B cell (primary cell): Measurements from ENCODE around the gene CDRT4. TPM values are rescaled to one million over a fixed set of nuclear protein-coding genes. Genes with fewer than 3 reads are reported as not detected.

Experiments used
- ATAC-seq: fragments of 200-7000 bp; cut with Tn5 transposase; one replicate; pipeline ENCODE4 v1.10.0; 2021; ENCODE audit warnings: low read depth, mild to moderate bottlenecking, moderate number of reproducible peaks, moderate library complexity
- CTCF ChIA-PET: fragments of 350-600 bp; sonication (Branson Sonifier 250); formaldehyde crosslinking; loops from one replicate; lab custom pipeline; 2021; ENCODE audit warnings: antibody characterized with exemption, inconsistent platforms; lab: Charles Lee
- POLR2A ChIA-PET: fragments of 350-600 bp; sonication (Branson Sonifier 250); formaldehyde crosslinking; loops from one replicate; lab custom pipeline; 2021; ENCODE audit warnings: antibody characterized with exemption; lab: Charles Lee
- DNase-seq: peaks from one replicate; pipeline ENCODE4 v3.0.0; 2013
- H2AFZ ChIP-seq: 2 replicates; pipeline ENCODE4 v1.6.1; 2012; ENCODE audit warnings: mild to moderate bottlenecking, low read depth, low read length; ENCODE audit not compliant: insufficient read depth, poor library complexity, severe bottlenecking
- H3K27ac ChIP-seq, 2 donors: 1 replicate in 1 of 2; 2 replicates in 1 of 2; pipeline ENCODE4 v1.5.1; 2012 to 2013; ENCODE audit warnings: low read length in 2 of 2, mild to moderate bottlenecking in 2 of 2, moderate library complexity in 1 of 2
- H3K27me3 ChIP-seq, 4 experiments: fragments of 200-600 bp in 1 of 4; sonication (generic) in 1 of 4; replicated peaks in 1 of 4; 1 replicate in 2 of 4; 2 replicates in 2 of 4; pipeline versions ENCODE4 v1.6.1 to v1.7.0; 2013 to 2016; ENCODE audit warnings: low read length in 3 of 4, mild to moderate bottlenecking in 2 of 4, mixed read lengths in 1 of 4, moderate library complexity in 1 of 4; ENCODE audit not compliant: insufficient read depth in 4 of 4, control insufficient read depth in 3 of 4; ENCODE audit errors: control extremely low read depth in 1 of 4
- H3K36me3 ChIP-seq, 2 experiments: replicated peaks in 1 of 2; 1 replicate in 1 of 2; 2 replicates in 1 of 2; pipeline versions ENCODE4 v1.6.1 to v1.7.1; 2013; ENCODE audit warnings: low read length in 1 of 2; ENCODE audit not compliant: insufficient read depth in 2 of 2, control insufficient read depth in 1 of 2; ENCODE audit errors: control extremely low read depth in 1 of 2, extremely low read depth in 1 of 2
- H3K4me1 ChIP-seq, 2 donors: fragments of 200-600 bp in 1 of 2; sonication (generic) in 1 of 2; 1 replicate in 1 of 2; 2 replicates in 1 of 2; pipeline versions ENCODE4 v1.5.1 to v1.6.1; 2013 to 2017; ENCODE audit warnings: low read length in 2 of 2; ENCODE audit not compliant: control insufficient read depth in 2 of 2, insufficient read depth in 2 of 2
- H3K4me2 ChIP-seq: replicated peaks from 2 replicates; pipeline ENCODE3; 2012; ENCODE audit warnings: mild to moderate bottlenecking, low read depth, low read length; ENCODE audit not compliant: poor library complexity, severe bottlenecking
- H3K4me3 ChIP-seq, 5 experiments: fragments of 200-600 bp in 1 of 5; sonication (generic) in 1 of 5; 1 replicate in 3 of 5; 2 replicates in 2 of 5; pipeline versions ENCODE4 v1.5.1 to v1.7.0; 2011 to 2016; ENCODE audit warnings: low read length in 4 of 5, mild to moderate bottlenecking in 4 of 5, low read depth in 2 of 5, control low read depth in 1 of 5, moderate library complexity in 1 of 5; ENCODE audit not compliant: insufficient read depth in 1 of 5; ENCODE audit errors: control extremely low read depth in 1 of 5, extremely low read depth in 1 of 5
- H3K79me2 ChIP-seq: fragments of 200-600 bp; sonication (generic); one replicate; pipeline ENCODE4 v1.6.0; 2016; ENCODE audit warnings: low read length; ENCODE audit not compliant: control insufficient read depth, insufficient read depth
- H3K9ac ChIP-seq: fragments of 200-600 bp; sonication (generic); 2 replicates; pipeline ENCODE4 v1.6.1; 2017; ENCODE audit warnings: mild to moderate bottlenecking, low read length, moderate library complexity
- H3K9me3 ChIP-seq, 3 donors: one replicate each; pipeline versions ENCODE4 v1.6.1 to v1.7.1; 2013; ENCODE audit warnings: low read length in 2 of 3; ENCODE audit not compliant: control insufficient read depth in 2 of 3, insufficient read depth in 1 of 3; ENCODE audit errors: control extremely low read depth in 1 of 3
- H4K20me1 ChIP-seq: 2 replicates; pipeline ENCODE4 v1.6.0; 2012; ENCODE audit warnings: mild to moderate bottlenecking, low read length; ENCODE audit not compliant: insufficient read depth, control insufficient read depth, poor library complexity, severe bottlenecking
- H3K27ac Mint-ChIP-seq: one replicate; pipeline ENCODE4 v1.8.0; 2021; ENCODE audit warnings: mixed read lengths
- H3K27me3 Mint-ChIP-seq: one replicate; pipeline ENCODE4 v1.8.0; 2021; ENCODE audit warnings: mixed read lengths
- H3K4me1 Mint-ChIP-seq: one replicate; pipeline ENCODE4 v1.8.0; 2021; ENCODE audit warnings: mixed read lengths
- H3K4me3 Mint-ChIP-seq: one replicate; pipeline ENCODE4 v1.8.0; 2021; ENCODE audit warnings: mixed read lengths
- H3K9me3 Mint-ChIP-seq: one replicate; pipeline ENCODE4 v1.8.0; 2022; ENCODE audit warnings: mixed read lengths; ENCODE audit not compliant: insufficient read depth
- EZH2 ChIP-seq: IDR thresholded peaks from 2 replicates; pipeline ENCODE4 v1.6.1; 2012; ENCODE audit warnings: borderline replicate concordance, low read depth, mild to moderate bottlenecking, moderate library complexity, low read length; ENCODE audit not compliant: insufficient read depth, poor library complexity, severe bottlenecking
- WGBS: methylation state at CpG from one replicate; pipeline ENCODE4 v1.1.5; 2013; ENCODE audit warnings: missing lambda C conversion rate; ENCODE audit not compliant: insufficient coverage; 5-methylcytosine and 5-hydroxymethylcytosine counted together
- intact Hi-C: fragments of 100-400 bp; cut with micrococcal nuclease; formaldehyde crosslinking; loops from one replicate; pipeline ENCODE4 v1.10.0; 2022
- polyA plus RNA-seq: library from polyadenylated mRNA; depleted of rRNA; stranded (reverse); fragments of >200 nt; gene quantifications from 2 replicates; pipeline ENCODE4 v1.2.3, GENCODE V29; 2012
- total RNA-seq, 2 donors: library from RNA; stranded (reverse); fragments of 120-200 nt in 1 of 2; gene quantifications; 1 replicate in 1 of 2; 2 replicates in 1 of 2; pipeline versions ENCODE4 v1.2.3 to v1.2.4, GENCODE V29; 2013 to 2022
- TF ChIP-seq, protein P1 (sequence below): fragments of 200-600 bp; IDR thresholded peaks from one replicate; pipeline ENCODE4 v1.8.0; 2022; ENCODE audit warnings: antibody characterized with exemption, mild to moderate bottlenecking

CDRT4 gene
- total and polyA plus RNA-seq, 2 donors (not counting 1 experiment from before 2014, with no cell fraction given): 11.6 to 23.0 TPM

DNA sequence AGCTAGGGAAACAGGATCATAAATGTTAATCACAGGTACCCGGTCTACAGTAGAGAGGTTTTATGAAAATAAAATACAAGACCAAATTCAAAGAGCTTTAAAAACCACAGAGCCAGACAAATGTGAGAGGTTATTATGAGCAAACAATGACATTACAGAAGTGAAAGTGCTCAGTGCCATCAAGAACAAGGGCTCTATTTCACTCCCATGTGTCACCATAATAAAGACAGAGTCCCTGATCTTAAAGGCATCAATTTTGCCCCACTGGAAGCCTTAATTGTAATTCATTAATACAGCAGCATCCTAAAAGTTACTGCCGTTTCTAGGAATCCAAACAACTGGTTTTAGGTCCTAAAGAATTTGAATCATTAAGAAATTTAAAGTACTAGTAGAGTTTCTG lies 43.7 kb upstream of the CDRT4 start:
- H3K36me3 ChIP-seq: peaks cover 0 to 3% of the 10 kb centered on the region in 2 experiments
- H3K27me3 ChIP-seq: no peaks in the 10 kb centered on the region
- no peak overlapping the region for H3K9ac ChIP-seq
- H3K9me3 ChIP-seq: no peaks in the 10 kb centered on the region
- H3K4me1 ChIP-seq: no peaks in the 10 kb centered on the region
- H2AFZ ChIP-seq: no peak overlapping the region
- H3K79me2 ChIP-seq: no peaks in the 10 kb centered on the region
- no peaks in the 10 kb centered on the region for H4K20me1 ChIP-seq
- no CpG with 5 or more reads among the region's 2 CpGs for whole genome bisulfite sequencing
- DNase-seq: no peak
- H3K27ac ChIP-seq: no peak overlapping the region
- CTCF ChIA-PET: interaction anchor here (0.9 kb wide), 1 partner anchor 8 kb away, joined by 5 read pairs; no protein-coding TSS in a partner anchor
- H3K4me3 ChIP-seq: no peak overlapping the region
- intact Hi-C loops: no loop called here
- Mint-ChIP-seq H3K27me3 (no peaks in the 10 kb centered on the region), H3K27ac (no peak overlapping the region), H3K4me1 (peaks cover 2% of the 10 kb centered on the region), H3K9me3 (no peaks in the 10 kb centered on the region), H3K4me3 (no peak overlapping the region)
- POLR2A ChIA-PET: no interaction called here
- TF ChIP-seq, protein P1, sequence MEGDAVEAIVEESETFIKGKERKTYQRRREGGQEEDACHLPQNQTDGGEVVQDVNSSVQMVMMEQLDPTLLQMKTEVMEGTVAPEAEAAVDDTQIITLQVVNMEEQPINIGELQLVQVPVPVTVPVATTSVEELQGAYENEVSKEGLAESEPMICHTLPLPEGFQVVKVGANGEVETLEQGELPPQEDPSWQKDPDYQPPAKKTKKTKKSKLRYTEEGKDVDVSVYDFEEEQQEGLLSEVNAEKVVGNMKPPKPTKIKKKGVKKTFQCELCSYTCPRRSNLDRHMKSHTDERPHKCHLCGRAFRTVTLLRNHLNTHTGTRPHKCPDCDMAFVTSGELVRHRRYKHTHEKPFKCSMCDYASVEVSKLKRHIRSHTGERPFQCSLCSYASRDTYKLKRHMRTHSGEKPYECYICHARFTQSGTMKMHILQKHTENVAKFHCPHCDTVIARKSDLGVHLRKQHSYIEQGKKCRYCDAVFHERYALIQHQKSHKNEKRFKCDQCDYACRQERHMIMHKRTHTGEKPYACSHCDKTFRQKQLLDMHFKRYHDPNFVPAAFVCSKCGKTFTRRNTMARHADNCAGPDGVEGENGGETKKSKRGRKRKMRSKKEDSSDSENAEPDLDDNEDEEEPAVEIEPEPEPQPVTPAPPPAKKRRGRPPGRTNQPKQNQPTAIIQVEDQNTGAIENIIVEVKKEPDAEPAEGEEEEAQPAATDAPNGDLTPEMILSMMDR: no peak
- no peak for TF ChIP-seq EZH2
- ATAC-seq: no peak
- H3K4me2 ChIP-seq: no peak overlapping the region

DNA sequence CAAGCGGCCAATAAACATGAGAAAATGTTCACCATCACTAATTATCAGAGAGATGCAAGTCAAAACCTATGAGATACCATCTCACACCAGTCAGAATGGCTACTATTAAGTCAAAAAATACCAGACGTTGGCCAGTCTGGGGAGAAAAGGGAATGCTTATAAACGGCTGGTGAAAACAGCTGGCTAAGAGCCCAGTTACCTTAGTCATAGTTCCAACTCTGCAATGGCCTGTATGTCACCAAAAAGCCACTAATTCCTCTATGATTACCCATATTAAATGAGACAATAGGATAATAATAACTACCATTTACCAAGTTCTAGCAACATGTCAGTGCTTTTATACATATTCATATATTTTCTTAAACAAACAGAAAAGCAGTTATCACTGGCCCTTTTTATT lies 42.9 kb upstream of the CDRT4 start:
- Histone ChIP-seq H3K4me1 (no peaks in the 10 kb centered on the region), H3K9ac (no peak overlapping the region), H3K27ac (no peak overlapping the region), H3K4me3 (no peak overlapping the region), H3K27me3 (no peaks in the 10 kb centered on the region), H3K79me2 (no peaks in the 10 kb centered on the region), H4K20me1 (no peaks in the 10 kb centered on the region), H3K9me3 (no peaks in the 10 kb centered on the region), H2AFZ (no peak overlapping the region), H3K36me3 (no peaks in the 10 kb centered on the region), H3K4me2 (no peak overlapping the region)
- ATAC-seq (no peak), DNase-seq (no peak)
- POLR2A ChIA-PET: no interaction called here
- no CpG with 5 or more reads among the region's 3 CpGs for WGBS
- Mint-ChIP-seq H3K9me3 (no peaks in the 10 kb centered on the region), H3K27ac (no peak overlapping the region), H3K4me3 (no peak overlapping the region), H3K4me1 (peaks cover 2% of the 10 kb centered on the region), H3K27me3 (no peaks in the 10 kb centered on the region)
- TF ChIP-seq EZH2: no peak
- TF ChIP-seq, protein P1: no peak
- CTCF ChIA-PET: no interaction called here
- intact Hi-C loops: no loop called here
